HG02763 (cell line): ENCODE data around the gene GATM.
"Not testable (repeated sequence)": the region's sequence is repeated elsewhere in the genome, so short reads cannot be mapped to it uniquely, and the experiment has no call there.

Experiments
- ATAC-seq: cut with Tn5 transposase; IDR thresholded peaks from one replicate; pipeline ENCODE4 v1.9.1; 2021; ENCODE audit warnings: mild to moderate bottlenecking, moderate library complexity; ENCODE audit not compliant: unreplicated experiment

Gene GATM

GRCh38 chr15:45389351-45389750 is 11.0 kb upstream of the GATM start:
- ATAC-seq = no peak

- ATAC-seq = no peak
Measured at GRCh38 chr15:45387380-45388007, 9.2 kb upstream of the GATM start.

GRCh38 chr15:45386974-45387373 is 8.6 kb upstream of the GATM start:
- ATAC-seq = no peak

GRCh38 chr15:45386420-45386819 is 8.1 kb upstream of the GATM start:
- ATAC-seq = no peak

- no peak for ATAC-seq
Measured at GRCh38 chr15:45385590-45385989, 7.2 kb upstream of the GATM start.

GRCh38 chr15:45384700-45385099 is 6.4 kb upstream of the GATM start:
- ATAC-seq = no peak

- no peak for ATAC-seq
Measured at GRCh38 chr15:45378913-45379262, 544 bp upstream of the GATM start.

- ATAC-seq = peak; percentile 19
Measured at GRCh38 chr15:45377609-45378148, 665 bp downstream of the GATM start.

GRCh38 chr15:45376967-45377608 is 1.3 kb downstream of the GATM start:
- no peak for ATAC-seq

GRCh38 chr15:45376300-45376928 is 1.9 kb downstream of the GATM start:
- no peak for ATAC-seq

GRCh38 chr15:45375836-45376235 is 2.5 kb downstream of the GATM start:
- no peak for ATAC-seq

- no peak for ATAC-seq
Measured at GRCh38 chr15:45373976-45374375, 4.4 kb downstream of the GATM start.

- ATAC-seq = no peak
Measured at GRCh38 chr15:45372041-45372995, 6.0 kb downstream of the GATM start.

- no peak for ATAC-seq
Measured at GRCh38 chr15:45371546-45371945, 6.8 kb downstream of the GATM start.

- ATAC-seq = not testable (repeated sequence)
Measured at GRCh38 chr15:45370042-45370441, 8.3 kb downstream of the GATM start.

- not testable (repeated sequence) for ATAC-seq
Measured at GRCh38 chr15:45367222-45367621, 11.1 kb downstream of the GATM start.

- no peak for ATAC-seq
Measured at GRCh38 chr15:45364271-45364670, 14.1 kb downstream of the GATM start.

GRCh38 chr15:45363801-45364200 is 14.5 kb downstream of the GATM start:
- no peak for ATAC-seq

GRCh38 chr15:45363334-45363733 is 15.0 kb downstream of the GATM start:
- no peak for ATAC-seq

GRCh38 chr15:45362419-45362818 is 15.9 kb downstream of the GATM start:
- no peak for ATAC-seq

- ATAC-seq = no peak
Measured at GRCh38 chr15:45361878-45362277, 16.5 kb downstream of the GATM start.
